Stimulated activated CD4-positive, alpha-beta T cell treated with anti-CD3 and anti-CD28 coated beads, Interleukin-1b, Interleukin-23, amount 100 ng/mL, for 48 hours (primary cell): ENCODE data around the gene GRIA4.
"Not testable (repeated sequence)": the region's sequence is repeated elsewhere in the genome, so short reads cannot be mapped to it uniquely, and the experiment has no call there.

Experiments
- DNase-seq: peaks from one replicate; pipeline ENCODE4 v3.0.0-alpha.2; 2020

Gene GRIA4

GRCh38 chr11:105935791-105936190, 325.9 kb downstream of the GRIA4 start:
- no peak for DNase-seq

- no peak for DNase-seq
Observed at GRCh38 chr11:105937331-105937730, 327.5 kb downstream of the GRIA4 start.

- DNase-seq, result no peak
Observed at GRCh38 chr11:105937738-105938137, 327.9 kb downstream of the GRIA4 start.

- no peak for DNase-seq
Observed at GRCh38 chr11:105942921-105943320, 333.0 kb downstream of the GRIA4 start.

- no peak for DNase-seq
Observed at GRCh38 chr11:105948918-105949590, 339.2 kb downstream of the GRIA4 start.

- DNase-seq, result no peak
Observed at GRCh38 chr11:105953886-105954285, 344.0 kb downstream of the GRIA4 start.

GRCh38 chr11:105960252-105961245, 350.7 kb downstream of the GRIA4 start:
- DNase-seq, result no peak

GRCh38 chr11:105968021-105968697, 358.3 kb downstream of the GRIA4 start:
- no peak for DNase-seq

GRCh38 chr11:105969756-105970155, 359.9 kb downstream of the GRIA4 start:
- no peak for DNase-seq

GRCh38 chr11:105975128-105975527, 365.3 kb downstream of the GRIA4 start:
- no peak for DNase-seq

GRCh38 chr11:105979997-105980703, 370.3 kb downstream of the GRIA4 start:
- DNase-seq, result no peak

- DNase-seq, result no peak
Observed at GRCh38 chr11:105986554-105986953, 376.7 kb downstream of the GRIA4 start.

GRCh38 chr11:105988197-105988596, 378.3 kb downstream of the GRIA4 start:
- DNase-seq, result no peak

- DNase-seq, result no peak
Observed at GRCh38 chr11:105989124-105989523, 379.3 kb downstream of the GRIA4 start.

GRCh38 chr11:105991888-105992287, 382.0 kb downstream of the GRIA4 start:
- DNase-seq, result no peak

- no peak for DNase-seq
Observed at GRCh38 chr11:106001304-106002012, 391.6 kb downstream of the GRIA4 start.

- DNase-seq, result not testable (repeated sequence)
Observed at GRCh38 chr11:106003094-106003493, 393.2 kb downstream of the GRIA4 start.

- no peak for DNase-seq
Observed at GRCh38 chr11:106011481-106011880, 401.6 kb downstream of the GRIA4 start.

GRCh38 chr11:106012744-106013143, 402.9 kb downstream of the GRIA4 start:
- no peak for DNase-seq

- no peak for DNase-seq
Observed at GRCh38 chr11:106014035-106014434, 404.2 kb downstream of the GRIA4 start.

- DNase-seq, result no peak
Observed at GRCh38 chr11:106014620-106015019, 404.7 kb downstream of the GRIA4 start.

- DNase-seq, result no peak
Observed at GRCh38 chr11:106015066-106015465, 405.2 kb downstream of the GRIA4 start.
